ENCODE results near the gene RAD23B. TPM values are rescaled to one million over a fixed set of nuclear protein-coding genes. Genes with fewer than 3 reads are reported as not detected.
A peak's percentile ranks its signal among the peaks of the same experiment; 100 is the strongest.

RAD23B gene
- total and polyA plus RNA-seq, 11 donors: 39.8 to 144 (median 105) TPM

DNA sequence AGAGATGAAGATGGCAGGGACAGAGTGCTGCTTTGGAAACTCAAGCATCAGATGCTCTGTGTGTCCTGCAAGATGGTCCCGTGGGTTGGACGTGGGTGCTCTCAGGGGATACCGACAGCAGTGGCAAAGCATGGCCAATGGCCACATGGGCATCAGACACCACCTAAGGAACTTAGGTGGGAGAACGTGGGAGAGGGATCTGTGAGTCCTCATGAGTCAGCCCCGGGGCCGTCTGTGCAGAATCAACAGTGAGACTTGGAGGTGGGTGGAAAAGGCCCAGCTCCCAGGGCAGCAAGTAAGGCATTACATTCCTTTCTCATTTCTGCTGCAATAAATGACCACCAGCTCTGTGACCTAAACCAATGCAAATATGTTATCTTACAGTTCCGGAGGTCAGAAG lies 77.0 kb downstream of the RAD23B start:
- no peaks in the 10 kb centered on the region for H3K9me3 ChIP-seq
- no peaks in the 10 kb centered on the region for H3K36me3 ChIP-seq
- no peaks in the 10 kb centered on the region for H3K27me3 ChIP-seq
- WGBS, 4 donors: 78 to 87% (median 82%) methylated on average over 7 of the region's 7 CpGs
- no peaks in the 10 kb centered on the region for H3K4me1 ChIP-seq
- no peak overlapping the region for H3K27ac ChIP-seq
- TF ChIP-seq CTCF (IDR thresholded peaks at IDR 0.05) (no peak), POLR2A (IDR thresholded peaks at IDR 0.05) (no peak)
- intact Hi-C loops (cut with DNase I): no loop called here
- no peak for ATAC-seq
- DNase-seq: no peak
- H3K4me3 ChIP-seq: no peak overlapping the region

DNA sequence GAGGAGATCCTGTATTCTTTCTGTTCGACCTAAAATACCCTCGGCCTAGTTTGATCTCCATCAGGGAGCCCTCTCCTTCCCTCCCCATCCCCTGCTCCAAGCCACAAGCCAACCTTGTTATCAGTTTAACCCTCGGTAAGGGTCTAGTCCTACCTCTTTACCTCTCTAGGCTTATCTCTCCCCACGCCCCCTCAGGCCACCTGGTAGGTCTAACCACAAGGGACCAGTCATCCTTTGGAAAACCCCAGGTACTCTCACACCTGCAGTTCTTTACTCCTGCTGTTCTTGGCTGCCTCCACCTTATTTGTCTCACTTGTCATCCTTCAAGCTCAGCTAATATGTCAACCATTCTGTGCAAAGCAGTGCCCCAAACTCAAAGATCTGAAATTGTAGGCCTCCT lies 78.7 kb downstream of the RAD23B start:
- Histone ChIP-seq H3K36me3 (no peaks in the 10 kb centered on the region), H3K4me3 (no peak overlapping the region), H3K4me1 (no peaks in the 10 kb centered on the region), H3K27me3 (no peaks in the 10 kb centered on the region), H3K9me3 (no peaks in the 10 kb centered on the region), H3K27ac (no peak overlapping the region)
- 84 to 91% (median 89%) methylated on average over 4 of the region's 4 CpGs for WGBS, 4 donors
- ATAC-seq (no peak), DNase-seq (no peak)
- intact Hi-C loops (cut with DNase I): no loop called here
- TF ChIP-seq POLR2A (IDR thresholded peaks at IDR 0.05) (no peak), CTCF (IDR thresholded peaks at IDR 0.05) (no peak)

DNA sequence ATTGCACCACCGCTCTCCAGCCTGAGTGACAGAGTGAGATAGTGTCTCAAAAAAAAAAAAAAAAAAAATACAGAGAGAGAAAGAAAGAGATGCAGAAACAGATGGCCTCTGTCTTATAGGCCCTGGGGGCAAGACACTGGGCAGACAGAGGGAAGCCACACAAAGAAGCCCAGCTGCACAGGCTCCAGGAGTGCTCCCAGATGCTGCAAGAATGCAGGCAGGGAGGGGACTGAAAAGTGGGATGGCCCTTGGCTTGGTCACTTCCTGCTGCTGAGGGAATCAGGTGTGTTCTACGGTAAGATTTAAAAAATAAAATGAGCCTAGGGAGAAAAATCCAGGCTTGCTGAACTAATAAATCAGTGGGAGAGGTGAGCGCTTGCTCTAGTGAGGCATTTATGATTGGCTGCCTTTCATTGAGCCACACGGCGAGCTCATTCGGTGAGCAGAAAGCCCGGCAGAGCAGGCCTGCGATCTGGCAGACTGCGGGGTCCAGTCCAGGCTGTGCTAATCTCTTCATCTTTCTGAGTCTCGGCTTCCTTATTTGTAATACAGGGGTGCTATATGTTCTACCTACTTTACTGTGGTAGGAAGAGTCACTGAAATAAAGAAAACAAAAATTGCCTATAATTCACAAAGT lies 80.6 kb downstream of the RAD23B start:
- ATAC-seq (peak in 2 of 4 donors; percentile 36 to 47), DNase-seq (peak in 1 of 5 donors; percentile 31)
- Histone ChIP-seq H3K27me3 (no peaks in the 10 kb centered on the region), H3K36me3 (no peaks in the 10 kb centered on the region), H3K27ac (no peak overlapping the region), H3K4me3 (no peak overlapping the region), H3K9me3 (no peaks in the 10 kb centered on the region), H3K4me1 (no peaks in the 10 kb centered on the region)
- WGBS, 4 donors: 74 to 79% (median 77%) methylated on average over 10 of the region's 10 CpGs
- intact Hi-C loops (cut with DNase I): no loop called here
- no peak for TF ChIP-seq CTCF (IDR thresholded peaks at IDR 0.05)
- no peak for TF ChIP-seq POLR2A (IDR thresholded peaks at IDR 0.05)

- intact Hi-C loops (cut with DNase I): no loop called here
- H3K36me3 ChIP-seq: no peaks in the 10 kb centered on the region
- no peaks in the 10 kb centered on the region for H3K9me3 ChIP-seq
- WGBS, 4 donors: 71 to 82% (median 76%) methylated on average over 7 of the region's 7 CpGs
- TF ChIP-seq POLR2A (IDR thresholded peaks at IDR 0.05): no peak
- TF ChIP-seq CTCF (IDR thresholded peaks at IDR 0.05): no peak
- DNase-seq (no peak), ATAC-seq (no peak)
- no peaks in the 10 kb centered on the region for H3K27me3 ChIP-seq
- no peak overlapping the region for H3K27ac ChIP-seq
- H3K4me1 ChIP-seq: no peaks in the 10 kb centered on the region
- H3K4me3 ChIP-seq: no peak overlapping the region
Measured at GRCh38 chr9:107367727-107368502, 84.8 kb downstream of the RAD23B start.

Measured in heart left ventricle (tissue), 16 donors.